Measurements from ENCODE around the gene HSD17B1. TPM values are rescaled to one million over a fixed set of nuclear protein-coding genes. Genes with fewer than 3 reads are reported as not detected.
A peak's percentile ranks its signal among the peaks of the same experiment; 100 is the strongest.
"Not testable (repeated sequence)": the region's sequence is repeated elsewhere in the genome, so short reads cannot be mapped to it uniquely, and the experiment has no call there.

The HSD17B1 gene
- total RNA-seq, 1 donor from 2014 or later = 2.2 TPM

- TF ChIP-seq CTCF (conservative IDR thresholded peaks at IDR 0.05) = no peak
- Mint-ChIP-seq H3K36me3 (no peaks in the 10 kb centered on the region), H3K27ac (peak overlapping the region; percentile 84), H3K9me3 (no peaks in the 10 kb centered on the region), H3K4me3 (peak overlapping the region; percentile 92), H3K27me3 (no peaks in the 10 kb centered on the region), H3K4me1 (ENCODE audit: unreplicated experiment) (peaks cover 13% of the 10 kb centered on the region)
- peak; percentile 91 for DNase-seq (ENCODE audit: extremely low spot score, unreplicated experiment)
Observed at GRCh38 chr17:42554250-42555121, 1.8 kb downstream of the HSD17B1 start.

- peak overlapping the region; percentile 92 for H3K4me3 Mint-ChIP-seq
- no peaks in the 10 kb centered on the region for H3K36me3 Mint-ChIP-seq
- no peak for TF ChIP-seq CTCF (conservative IDR thresholded peaks at IDR 0.05)
- H3K27ac Mint-ChIP-seq = peak overlapping the region; percentile 84
- DNase-seq (ENCODE audit: extremely low spot score, unreplicated experiment) = no peak
- no peaks in the 10 kb centered on the region for H3K9me3 Mint-ChIP-seq
- peaks cover 17% of the 10 kb centered on the region for H3K4me1 Mint-ChIP-seq (ENCODE audit: unreplicated experiment)
- H3K27me3 Mint-ChIP-seq = no peaks in the 10 kb centered on the region
Observed at GRCh38 chr17:42555122-42555622, 2.4 kb downstream of the HSD17B1 start.

GRCh38 chr17:42555961-42556617, 3.4 kb downstream of the HSD17B1 start:
- H3K27ac Mint-ChIP-seq; H3K27me3 Mint-ChIP-seq; H3K36me3 Mint-ChIP-seq; DNase-seq (ENCODE audit: extremely low spot score, unreplicated experiment); H3K9me3 Mint-ChIP-seq: not testable (repeated sequence)
- H3K4me1 Mint-ChIP-seq (ENCODE audit: unreplicated experiment) = peaks cover 19% of the 10 kb centered on the region
- peak overlapping the region; percentile 47 for H3K4me3 Mint-ChIP-seq
- peak; percentile 42 for TF ChIP-seq CTCF (conservative IDR thresholded peaks at IDR 0.05)

- no peak for DNase-seq (ENCODE audit: extremely low spot score, unreplicated experiment)
- Mint-ChIP-seq H3K4me3 (no peak overlapping the region), H3K27ac (no peak overlapping the region), H3K36me3 (peaks cover 3% of the 10 kb centered on the region), H3K9me3 (no peaks in the 10 kb centered on the region), H3K4me1 (ENCODE audit: unreplicated experiment) (peaks cover 29% of the 10 kb centered on the region), H3K27me3 (no peaks in the 10 kb centered on the region)
- no peak for TF ChIP-seq CTCF (conservative IDR thresholded peaks at IDR 0.05)
Observed at GRCh38 chr17:42559075-42559474, 6.4 kb downstream of the HSD17B1 start.

- H3K27me3 Mint-ChIP-seq = no peaks in the 10 kb centered on the region
- H3K9me3 Mint-ChIP-seq = no peaks in the 10 kb centered on the region
- peaks cover 25% of the 10 kb centered on the region for H3K4me1 Mint-ChIP-seq (ENCODE audit: unreplicated experiment)
- DNase-seq (ENCODE audit: extremely low spot score, unreplicated experiment) = no peak
- peak overlapping the region; percentile 81 for H3K4me3 Mint-ChIP-seq
- H3K27ac Mint-ChIP-seq = peak overlapping the region; percentile 59
- peaks cover 3% of the 10 kb centered on the region for H3K36me3 Mint-ChIP-seq
- TF ChIP-seq CTCF (conservative IDR thresholded peaks at IDR 0.05) = no peak
Observed at GRCh38 chr17:42560246-42560645, 7.5 kb downstream of the HSD17B1 start.

Data from type B pancreatic cell (in vitro differentiated cells).